Motor neuron (in vitro differentiated cells): ENCODE data around the gene RTL1. TPM values are rescaled to one million over a fixed set of nuclear protein-coding genes. Genes with fewer than 3 reads are reported as not detected.

ENCODE experiments used
- ATAC-seq, 8 experiments: fragments of 200-7000 bp; cut with Tn5 transposase; replicated peaks in 6 of 8; 2 replicates each; pipeline ENCODE4 v1.8.0; 2021; ENCODE audit warnings: mild to moderate bottlenecking in 8 of 8, moderate library complexity in 8 of 8
- H3K27ac ChIP-seq, 2 donors: fragments of 250-450 bp; sonication (Bioruptor Pico); 2 replicates each; pipeline ENCODE4 v1.9.0; 2021; ENCODE audit warnings: antibody characterized with exemption in 2 of 2, mild to moderate bottlenecking in 2 of 2, moderate library complexity in 1 of 2
- H3K4me1 ChIP-seq, 2 donors: fragments of 250-450 bp; sonication (Bioruptor Pico); replicated peaks in 1 of 2; 2 replicates each; pipeline ENCODE4 v1.6.1; 2021; ENCODE audit warnings: antibody characterized with exemption in 2 of 2, mild to moderate bottlenecking in 2 of 2, moderate library complexity in 1 of 2
- H3K4me3 ChIP-seq, 5 donors: fragments of 250-450 bp; sonication (Bioruptor Pico); 2 replicates each; pipeline ENCODE4 v1.9.0; 2021; ENCODE audit warnings: antibody characterized with exemption in 5 of 5, mild to moderate bottlenecking in 5 of 5, moderate library complexity in 4 of 5
- WGBS, 10 experiments: fragments of 450-650 bp; shearing (Covaris generic); methylation state at CpG; one replicate each; pipeline ENCODE4 v1.0.0; 2022; 5-methylcytosine and 5-hydroxymethylcytosine counted together
- in situ Hi-C, 9 experiments: fragments of 400-800 bp; cut with MboI; loops; one replicate each; pipeline ENCODE4 v1.15.0; 2021; ENCODE audit warnings: low sequenced_read_pairs in 9 of 9, low pct_unique_long_range_greater_than_20kb in 2 of 9; ENCODE audit not compliant: unreplicated experiment in 9 of 9
- total RNA-seq, 8 experiments: library from RNA; unstranded; fragments of 300-600 nt; gene quantifications; 2 replicates each; pipeline versions ENCODE4 v1.2.3 to v1.2.4, GENCODE V29; 2022

Gene RTL1
- total RNA-seq, 8 experiments from 2014 or later: 0.14 to 38.6 (median 6.5) TPM

- no peak for ATAC-seq
- Histone ChIP-seq H3K27ac (no peak overlapping the region), H3K4me3 (no peak overlapping the region), H3K4me1 (peaks cover 7 to 8% of the 10 kb centered on the region in 2 donors)
- WGBS, 10 experiments: 71 to 100% (median 88%) methylated on average over 1 to 11 of the region's 13 CpGs; no CpG with 5 or more reads in 4 of the 10 experiments
- in situ Hi-C loops: no loop called here
These were observed 19.1 kb downstream of the RTL1 start for GRCh38 chr14:100884456-100884855.

- peaks cover 7 to 8% of the 10 kb centered on the region in 2 donors for H3K4me1 ChIP-seq
- H3K27ac ChIP-seq: no peak overlapping the region
- H3K4me3 ChIP-seq: no peak overlapping the region
- no peak for ATAC-seq
- in situ Hi-C loops: no loop called here
- WGBS, 10 experiments: 60 to 93% (median 90%) methylated on average over 1 to 7 of the region's 11 CpGs; no CpG with 5 or more reads in 7 of the 10 experiments
These were observed 19.8 kb downstream of the RTL1 start for GRCh38 chr14:100883789-100884101.

- WGBS, 10 experiments: 83 to 100% (median 89%) methylated on average over 2 to 20 of the region's 46 CpGs; no CpG with 5 or more reads in 3 of the 10 experiments
- in situ Hi-C loops: no loop called here
- H3K4me3 ChIP-seq: no peak overlapping the region
- H3K4me1 ChIP-seq: peaks cover 2 to 8% of the 10 kb centered on the region in 2 donors
- ATAC-seq: no peak
- no peak overlapping the region for H3K27ac ChIP-seq
These were observed 20.3 kb downstream of the RTL1 start for GRCh38 chr14:100882991-100883788.

DNA sequence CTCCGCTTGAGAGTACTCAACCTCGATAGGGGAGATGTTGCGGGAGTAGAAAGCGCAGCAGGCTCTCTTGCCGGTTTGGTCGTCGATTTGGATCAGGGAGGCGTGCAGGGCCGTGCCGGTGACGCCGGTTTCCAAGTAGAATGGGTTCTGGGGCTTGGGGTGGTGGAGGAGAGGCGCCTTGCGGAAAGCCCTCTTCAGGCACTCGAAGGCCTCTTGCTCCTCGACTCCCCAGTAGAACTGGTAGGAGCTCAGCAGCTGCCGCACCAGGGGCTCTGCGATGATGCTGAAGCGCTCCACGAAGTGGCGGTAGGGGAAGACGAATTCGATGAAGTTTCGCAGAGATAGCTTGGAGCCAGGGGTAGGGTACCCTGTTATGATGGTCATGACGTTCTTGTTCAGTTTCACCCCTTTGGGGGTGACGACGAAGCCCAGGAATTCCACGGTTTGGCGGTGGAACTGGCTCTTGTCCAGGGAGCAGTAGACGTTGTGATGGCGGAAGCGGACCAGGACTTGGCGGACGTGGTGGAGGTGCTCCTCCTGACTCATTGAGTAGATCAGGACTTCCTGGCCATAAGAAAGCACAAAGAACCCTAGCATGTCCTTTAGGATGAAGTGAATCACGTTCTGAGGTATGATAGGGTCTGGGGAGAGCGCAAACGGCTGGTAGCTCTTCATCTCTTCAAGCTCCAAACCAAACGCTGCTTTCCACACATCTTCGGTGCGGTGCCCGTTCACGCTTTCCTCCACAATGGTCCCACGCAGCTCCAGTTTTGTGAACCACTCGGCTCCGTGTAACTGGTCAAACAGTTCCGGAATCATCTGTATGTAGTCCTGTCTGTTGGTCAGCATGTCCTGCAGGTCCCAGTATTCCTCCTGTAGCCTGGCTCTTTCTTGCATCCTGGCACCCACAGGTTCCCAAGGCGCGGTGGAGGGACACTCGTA, 21.2 kb downstream of the RTL1 start:
- WGBS, 10 experiments: 84 to 100% (median 92%) methylated on average over 2 to 20 of the region's 49 CpGs; no CpG with 5 or more reads in 1 of the 10 experiments
- ATAC-seq: no peak

GRCh38 chr14:100881211-100882025, 22.1 kb downstream of the RTL1 start:
- in situ Hi-C loops: no loop called here
- ATAC-seq: no peak
- 90 to 100% (median 92%) methylated on average over 1 to 14 of the region's 38 CpGs; no CpG with 5 or more reads in 4 of the 10 experiments for WGBS, 10 experiments

More for the DNA sequence above, 21.2 kb downstream of the RTL1 start:
- Histone ChIP-seq H3K27ac (no peak overlapping the region), H3K4me1 (no peaks in the 10 kb centered on the region), H3K4me3 (no peak overlapping the region)
- in situ Hi-C loops: no loop called here

GRCh38 chr14:100880271-100881101, 23.0 kb downstream of the RTL1 start:
- no peak overlapping the region for H3K4me3 ChIP-seq
- in situ Hi-C loops: no loop called here
- no peak overlapping the region for H3K27ac ChIP-seq
- ATAC-seq: no peak
- H3K4me1 ChIP-seq: peaks cover 0 to 3% of the 10 kb centered on the region in 2 donors
- WGBS, 10 experiments: 80 to 90% (median 89%) methylated on average over 2 to 9 of the region's 34 CpGs; no CpG with 5 or more reads in 7 of the 10 experiments

More at GRCh38 chr14:100881211-100882025, 22.1 kb downstream of the RTL1 start:
- Histone ChIP-seq H3K27ac (no peak overlapping the region), H3K4me1 (peaks cover 0 to 3% of the 10 kb centered on the region in 2 donors), H3K4me3 (no peak overlapping the region)

DNA sequence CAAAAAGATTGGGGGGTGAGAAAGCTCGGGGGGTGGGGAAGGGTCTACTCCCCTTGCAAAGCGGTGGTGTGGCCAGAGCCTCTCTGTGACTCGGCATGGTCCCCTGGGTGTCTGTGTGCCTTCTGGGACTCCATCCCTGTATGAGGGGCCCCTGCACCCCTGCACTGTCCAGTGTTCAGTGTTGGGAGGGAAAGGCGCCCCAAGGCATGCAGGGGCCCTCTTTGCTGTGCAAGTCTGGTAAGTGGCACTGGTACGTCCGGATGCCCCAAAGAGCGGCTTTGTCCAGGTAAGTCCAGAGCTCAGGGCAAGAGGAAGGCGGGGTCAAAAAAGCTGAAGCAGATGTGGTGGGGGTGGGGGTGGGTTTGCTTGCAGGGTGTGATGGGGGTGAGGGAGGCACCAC, 23.7 kb downstream of the RTL1 start:
- ATAC-seq: no peak
- in situ Hi-C loops: no loop called here
- H3K4me1 ChIP-seq: peaks cover 0 to 3% of the 10 kb centered on the region in 2 donors
- no peak overlapping the region for H3K27ac ChIP-seq
- WGBS, 10 experiments: 75 to 100% (median 100%) methylated on average over 1 to 6 of the region's 8 CpGs; no CpG with 5 or more reads in 7 of the 10 experiments
- no peak overlapping the region for H3K4me3 ChIP-seq

- peaks cover 0 to 3% of the 10 kb centered on the region in 2 donors for H3K4me1 ChIP-seq
- 40 to 83% methylated on average over 1 to 2 of the region's 8 CpGs; no CpG with 5 or more reads in 8 of the 10 experiments for WGBS, 10 experiments
- ATAC-seq: no peak
- no peak overlapping the region for H3K27ac ChIP-seq
- no peak overlapping the region for H3K4me3 ChIP-seq
- in situ Hi-C loops: no loop called here
These were observed 24.3 kb downstream of the RTL1 start for GRCh38 chr14:100879194-100879593.

- Histone ChIP-seq H3K4me3 (no peak overlapping the region), H3K27ac (no peak overlapping the region)
These were observed 25.0 kb downstream of the RTL1 start for GRCh38 chr14:100878271-100879146.

GRCh38 chr14:100875861-100876590, 27.5 kb downstream of the RTL1 start:
- WGBS, 10 experiments: 54 to 85% (median 80%) methylated on average over 1 to 4 of the region's 17 CpGs; no CpG with 5 or more reads in 5 of the 10 experiments
- in situ Hi-C loops: no loop called here
- Histone ChIP-seq H3K27ac (no peak overlapping the region), H3K4me1 (peaks cover 0 to 3% of the 10 kb centered on the region in 2 donors), H3K4me3 (no peak overlapping the region)
- no peak for ATAC-seq

More at GRCh38 chr14:100878271-100879146, 25.0 kb downstream of the RTL1 start:
- WGBS, 10 experiments: 57 to 100% (median 86%) methylated on average over 1 to 4 of the region's 11 CpGs; no CpG with 5 or more reads in 5 of the 10 experiments
- no peak for ATAC-seq
- H3K4me1 ChIP-seq: peaks cover 0 to 3% of the 10 kb centered on the region in 2 donors
- in situ Hi-C loops: no loop called here
